Measurements from ENCODE around the gene KLK2. TPM values are rescaled to one million over a fixed set of nuclear protein-coding genes. Genes with fewer than 3 reads are reported as not detected.
"Not testable (repeated sequence)": the region's sequence is repeated elsewhere in the genome, so short reads cannot be mapped to it uniquely, and the experiment has no call there.

Gene KLK2
- total RNA-seq, 1 donor from 2014 or later, result not detected

GRCh38 chr19:50890422-50891252, 17.4 kb downstream of the KLK2 start:
- Histone ChIP-seq H3K27me3 (ENCODE audit: control insufficient read depth, insufficient read depth, low read length) (peaks cover 2% of the 10 kb centered on the region), H3K36me3 (ENCODE audit: control insufficient read depth, insufficient read depth, low read length) (no peaks in the 10 kb centered on the region), H3K4me3 (ENCODE audit: low read depth, low read length) (no peak overlapping the region)
- no peak for DNase-seq (ENCODE audit: low read depth)
- TF ChIP-seq CTCF (IDR thresholded peaks at IDR 0.05; ENCODE audit: insufficient read depth, low read length, poor library complexity, severe bottlenecking), result no peak

- no peak for TF ChIP-seq CTCF (IDR thresholded peaks at IDR 0.05; ENCODE audit: insufficient read depth, low read length, poor library complexity, severe bottlenecking)
- no peak overlapping the region for H3K4me3 ChIP-seq (ENCODE audit: low read depth, low read length)
- no peaks in the 10 kb centered on the region for H3K36me3 ChIP-seq (ENCODE audit: control insufficient read depth, insufficient read depth, low read length)
- DNase-seq (ENCODE audit: low read depth), result no peak
- peaks cover 2% of the 10 kb centered on the region for H3K27me3 ChIP-seq (ENCODE audit: control insufficient read depth, insufficient read depth, low read length)
Measured at GRCh38 chr19:50891253-50891625, 18.0 kb downstream of the KLK2 start.

- Histone ChIP-seq H3K36me3 (ENCODE audit: control insufficient read depth, insufficient read depth, low read length) (no peaks in the 10 kb centered on the region), H3K27me3 (ENCODE audit: control insufficient read depth, insufficient read depth, low read length) (peaks cover under 1% of the 10 kb centered on the region), H3K4me3 (ENCODE audit: low read depth, low read length) (no peak overlapping the region)
- TF ChIP-seq CTCF (IDR thresholded peaks at IDR 0.05; ENCODE audit: insufficient read depth, low read length, poor library complexity, severe bottlenecking), result no peak
- DNase-seq (ENCODE audit: low read depth), result no peak
Measured at GRCh38 chr19:50893047-50893736, 20.0 kb downstream of the KLK2 start.

- no peak for TF ChIP-seq CTCF (IDR thresholded peaks at IDR 0.05; ENCODE audit: insufficient read depth, low read length, poor library complexity, severe bottlenecking)
- Histone ChIP-seq H3K36me3 (ENCODE audit: control insufficient read depth, insufficient read depth, low read length) (no peaks in the 10 kb centered on the region), H3K27me3 (ENCODE audit: control insufficient read depth, insufficient read depth, low read length) (no peaks in the 10 kb centered on the region), H3K4me3 (ENCODE audit: low read depth, low read length) (no peak overlapping the region)
- no peak for DNase-seq (ENCODE audit: low read depth)
Measured at GRCh38 chr19:50894478-50895356, 21.5 kb downstream of the KLK2 start.

GRCh38 chr19:50896089-50896590, 22.9 kb downstream of the KLK2 start:
- H3K36me3 ChIP-seq (ENCODE audit: control insufficient read depth, insufficient read depth, low read length); DNase-seq (ENCODE audit: low read depth); H3K27me3 ChIP-seq (ENCODE audit: control insufficient read depth, insufficient read depth, low read length); H3K4me3 ChIP-seq (ENCODE audit: low read depth, low read length): not testable (repeated sequence)
